ENCODE data around the gene FANCC.

FANCC gene

DNA sequence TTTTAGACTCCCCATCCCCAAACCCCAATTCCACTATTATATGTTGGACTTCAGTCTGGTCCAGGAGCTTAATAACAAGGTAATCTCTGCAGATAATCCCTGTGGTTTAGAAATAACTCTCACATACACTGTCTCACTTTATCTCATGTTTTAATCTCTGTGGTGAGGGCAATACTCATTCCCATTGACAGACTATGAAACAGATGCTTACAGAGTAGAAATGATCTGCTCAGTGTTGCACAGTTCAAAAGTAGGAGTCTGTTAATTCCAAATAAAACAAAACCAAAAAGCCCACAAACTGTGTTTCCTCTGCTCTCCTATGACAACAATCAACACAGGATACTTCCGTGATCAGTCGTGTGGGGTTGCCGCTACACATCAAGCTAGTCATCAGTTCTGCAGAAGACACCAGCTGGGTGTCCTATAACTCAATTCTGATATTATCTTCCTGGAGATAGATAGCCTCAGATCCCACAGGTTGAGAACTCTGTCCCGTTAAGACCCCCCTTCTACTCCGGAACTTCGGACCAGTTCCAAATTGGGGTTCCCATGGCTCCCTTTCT lies 26.3 kb upstream of the FANCC start:
- DNase-seq (ENCODE audit: low read depth), result no peak
- TF ChIP-seq, protein P1, sequence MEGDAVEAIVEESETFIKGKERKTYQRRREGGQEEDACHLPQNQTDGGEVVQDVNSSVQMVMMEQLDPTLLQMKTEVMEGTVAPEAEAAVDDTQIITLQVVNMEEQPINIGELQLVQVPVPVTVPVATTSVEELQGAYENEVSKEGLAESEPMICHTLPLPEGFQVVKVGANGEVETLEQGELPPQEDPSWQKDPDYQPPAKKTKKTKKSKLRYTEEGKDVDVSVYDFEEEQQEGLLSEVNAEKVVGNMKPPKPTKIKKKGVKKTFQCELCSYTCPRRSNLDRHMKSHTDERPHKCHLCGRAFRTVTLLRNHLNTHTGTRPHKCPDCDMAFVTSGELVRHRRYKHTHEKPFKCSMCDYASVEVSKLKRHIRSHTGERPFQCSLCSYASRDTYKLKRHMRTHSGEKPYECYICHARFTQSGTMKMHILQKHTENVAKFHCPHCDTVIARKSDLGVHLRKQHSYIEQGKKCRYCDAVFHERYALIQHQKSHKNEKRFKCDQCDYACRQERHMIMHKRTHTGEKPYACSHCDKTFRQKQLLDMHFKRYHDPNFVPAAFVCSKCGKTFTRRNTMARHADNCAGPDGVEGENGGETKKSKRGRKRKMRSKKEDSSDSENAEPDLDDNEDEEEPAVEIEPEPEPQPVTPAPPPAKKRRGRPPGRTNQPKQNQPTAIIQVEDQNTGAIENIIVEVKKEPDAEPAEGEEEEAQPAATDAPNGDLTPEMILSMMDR (IDR thresholded peaks at IDR 0.05; ENCODE audit: low read depth, low read length, missing control alignments), result no peak

DNA sequence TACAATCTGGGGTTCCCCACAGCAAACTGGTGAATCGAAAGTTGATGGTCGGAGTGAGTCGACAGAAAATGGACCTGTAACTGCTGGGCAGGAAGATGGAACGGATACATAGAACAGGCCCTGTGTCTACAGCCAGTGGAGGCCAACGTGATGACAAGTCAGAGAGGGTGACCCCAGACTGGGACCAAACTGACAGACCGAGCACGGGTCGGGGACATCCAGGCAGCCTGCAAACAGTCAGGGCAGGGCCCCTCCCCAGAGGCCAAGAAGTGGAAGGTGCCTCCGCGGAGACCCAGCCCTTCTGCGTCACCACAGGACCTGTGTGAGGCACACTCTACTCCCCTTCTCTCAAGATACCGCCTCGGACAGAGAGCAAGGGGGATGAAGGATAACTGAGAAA lies 25.1 kb upstream of the FANCC start:
- H3K4me3 ChIP-seq (ENCODE audit: low read depth, low read length), result no peak overlapping the region
- DNase-seq (ENCODE audit: low read depth), result no peak
- TF ChIP-seq, protein P1 (IDR thresholded peaks at IDR 0.05; ENCODE audit: low read depth, low read length, missing control alignments), result no peak

More for the DNA sequence above, 26.3 kb upstream of the FANCC start:
- H3K4me3 ChIP-seq (ENCODE audit: low read depth, low read length), result no peak overlapping the region

DNA sequence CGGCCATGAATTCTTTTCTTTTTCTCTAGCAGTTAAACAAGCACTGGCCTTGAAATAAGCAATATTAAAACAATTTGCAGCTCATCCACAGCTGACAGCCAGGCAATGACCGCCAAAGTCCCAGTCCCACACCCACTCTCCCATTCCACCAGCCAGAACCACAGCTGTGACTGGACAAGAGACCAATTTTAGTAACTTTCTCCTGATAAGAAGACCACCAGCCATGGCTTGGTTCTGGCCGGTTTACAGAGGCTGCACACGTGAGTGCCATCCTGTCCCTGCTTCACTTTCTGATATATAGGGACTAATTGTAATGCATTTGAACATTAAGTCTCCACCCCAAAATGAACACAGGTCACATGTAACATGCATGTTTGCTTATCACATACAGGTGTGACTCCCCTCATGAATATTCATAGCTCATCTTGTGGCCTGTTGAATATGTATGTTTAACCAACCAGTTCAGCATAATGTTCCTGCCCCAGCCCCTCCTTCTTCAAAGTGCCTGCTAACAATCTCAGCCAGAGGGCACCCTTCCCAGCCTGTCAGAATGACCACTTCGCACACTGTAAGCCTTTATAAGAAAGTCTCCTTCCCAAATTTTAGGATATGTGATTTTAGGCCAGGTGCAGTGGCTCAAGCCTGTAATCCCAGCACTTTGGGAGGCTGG lies 23.9 kb upstream of the FANCC start:
- DNase-seq (ENCODE audit: low read depth), result no peak
- TF ChIP-seq, protein P1 (IDR thresholded peaks at IDR 0.05; ENCODE audit: low read depth, low read length, missing control alignments), result no peak
- no peak overlapping the region for H3K4me3 ChIP-seq (ENCODE audit: low read depth, low read length)

DNA sequence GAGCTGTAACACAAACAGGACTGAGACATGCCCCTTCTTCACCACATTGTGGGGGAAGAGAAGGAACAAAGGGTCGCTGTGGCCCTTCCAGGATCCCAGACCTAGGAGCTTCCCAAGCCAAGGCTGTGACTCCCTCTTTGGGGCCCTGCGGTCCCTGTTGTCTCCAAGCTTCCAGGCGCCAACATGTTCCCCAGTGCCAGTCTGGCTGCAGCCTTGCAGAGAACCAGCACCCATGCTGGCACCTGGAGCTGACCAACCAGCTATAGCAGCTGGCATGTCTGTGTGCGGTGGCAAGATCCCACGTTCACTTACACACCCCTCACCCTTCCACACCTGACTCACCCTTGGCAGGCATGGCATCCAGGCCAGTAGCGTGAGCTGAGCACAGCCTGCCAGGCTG lies 20.7 kb upstream of the FANCC start:
- no peak overlapping the region for H3K4me3 ChIP-seq (ENCODE audit: low read depth, low read length)
- DNase-seq (ENCODE audit: low read depth), result no peak
- TF ChIP-seq, protein P1 (IDR thresholded peaks at IDR 0.05; ENCODE audit: low read depth, low read length, missing control alignments), result no peak

DNA sequence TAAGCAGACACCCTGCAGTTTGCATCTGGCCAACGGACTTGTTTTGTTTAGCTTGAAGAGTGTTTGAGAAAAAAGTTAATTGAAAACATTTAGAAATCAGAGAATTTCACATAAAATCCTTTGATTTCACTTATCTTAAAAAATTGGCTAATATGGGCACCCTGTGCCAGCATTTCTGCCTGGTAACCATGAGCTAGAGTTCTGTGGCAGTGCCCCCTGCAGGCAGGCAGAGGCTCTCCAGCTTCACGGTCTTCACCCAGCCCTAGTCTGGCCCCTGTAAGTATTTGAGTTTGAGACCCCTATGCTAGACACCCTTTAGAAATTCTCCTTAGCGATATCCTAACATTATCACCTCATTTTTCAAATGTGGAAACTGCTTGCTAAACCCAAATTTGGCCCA lies 18.8 kb upstream of the FANCC start:
- no peak overlapping the region for H3K4me3 ChIP-seq (ENCODE audit: low read depth, low read length)
- TF ChIP-seq, protein P1 (IDR thresholded peaks at IDR 0.05; ENCODE audit: low read depth, low read length, missing control alignments), result peak; percentile 42
- no peak for DNase-seq (ENCODE audit: low read depth)

DNA sequence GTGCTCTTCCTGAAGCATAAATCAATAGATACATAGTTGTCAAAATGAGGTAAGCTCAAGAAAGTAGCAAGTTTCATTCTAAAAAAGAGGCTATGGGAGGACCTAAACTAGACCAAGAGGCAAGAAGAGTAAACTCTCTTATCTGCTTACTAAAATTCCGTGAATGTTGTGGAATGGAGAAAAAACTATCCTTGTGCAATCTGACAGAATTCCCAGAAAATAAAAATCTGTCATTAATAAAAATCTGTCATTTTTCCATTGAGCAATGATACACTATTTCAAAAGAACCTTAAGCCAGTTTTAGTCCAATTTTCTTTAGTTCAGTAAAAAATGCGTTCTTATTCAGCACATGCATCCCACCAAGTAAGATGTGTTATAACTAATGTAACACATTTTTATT lies 15.9 kb upstream of the FANCC start:
- DNase-seq (ENCODE audit: low read depth), result no peak
- TF ChIP-seq, protein P1 (IDR thresholded peaks at IDR 0.05; ENCODE audit: low read depth, low read length, missing control alignments), result no peak
- H3K4me3 ChIP-seq (ENCODE audit: low read depth, low read length), result no peak overlapping the region

DNA sequence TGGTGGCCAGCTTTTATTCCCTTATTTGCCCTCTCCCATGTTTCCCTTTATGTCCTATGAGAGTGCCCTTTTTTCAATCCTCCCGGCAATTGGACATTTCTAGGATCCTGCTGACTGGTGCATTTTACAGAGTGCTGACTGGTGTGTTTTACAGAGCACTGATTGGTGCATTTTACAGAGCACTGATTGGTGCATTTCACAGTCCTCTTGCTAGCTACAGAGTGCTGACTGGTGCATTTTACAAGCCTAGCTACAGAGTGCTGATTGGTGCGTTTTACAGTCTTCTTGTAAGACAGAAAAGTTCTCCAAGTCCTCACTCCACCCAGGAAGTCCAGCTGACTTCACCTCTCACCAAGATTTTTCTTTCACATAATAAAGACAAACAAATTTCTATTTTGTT lies 15.4 kb upstream of the FANCC start:
- no peak for DNase-seq (ENCODE audit: low read depth)
- H3K4me3 ChIP-seq (ENCODE audit: low read depth, low read length), result no peak overlapping the region
- TF ChIP-seq, protein P1 (IDR thresholded peaks at IDR 0.05; ENCODE audit: low read depth, low read length, missing control alignments), result no peak

Measured in GM12864 (cell line).